Spleen (tissue), 7 donors: ENCODE results near the gene ZBTB7C.

Experiments
- POLR2A ChIP-seq, 3 donors: fragments of 450-650 bp; IDR thresholded peaks; one replicate each; pipeline ENCODE4 v1.5.1; 2017; ENCODE audit warnings: antibody characterized with exemption in 3 of 3, mild to moderate bottlenecking in 1 of 3
- POLR2AphosphoS5 ChIP-seq, 3 donors: sonication (generic); formaldehyde crosslinking; IDR thresholded peaks; one replicate each; pipeline ENCODE4 v1.5.1; 2017; ENCODE audit warnings: antibody characterized with exemption in 3 of 3
- TF ChIP-seq, protein P1 (sequence below), 11 experiments: fragments of 200-600 bp in 7 of 11; fragments of 450-650 bp in 4 of 11; sonication (generic) in 4 of 11; IDR thresholded peaks in 8 of 11; conservative IDR thresholded peaks in 3 of 11; 1 replicate in 7 of 11; 2 replicates in 4 of 11; pipeline versions ENCODE4 v1.4.0 to v1.8.0; 2016 to 2021; ENCODE audit warnings: antibody characterized with exemption in 11 of 11, inconsistent platforms in 4 of 11, mild to moderate bottlenecking in 1 of 11
- donor health status: DM: no; HTN: no; CAD: no; lungs with moderate emphysema.
- donor health status: DM: no; HTN: no; CAD: no.
- donor health status: DM: no; HTN: no; CAD: no.

DNA sequence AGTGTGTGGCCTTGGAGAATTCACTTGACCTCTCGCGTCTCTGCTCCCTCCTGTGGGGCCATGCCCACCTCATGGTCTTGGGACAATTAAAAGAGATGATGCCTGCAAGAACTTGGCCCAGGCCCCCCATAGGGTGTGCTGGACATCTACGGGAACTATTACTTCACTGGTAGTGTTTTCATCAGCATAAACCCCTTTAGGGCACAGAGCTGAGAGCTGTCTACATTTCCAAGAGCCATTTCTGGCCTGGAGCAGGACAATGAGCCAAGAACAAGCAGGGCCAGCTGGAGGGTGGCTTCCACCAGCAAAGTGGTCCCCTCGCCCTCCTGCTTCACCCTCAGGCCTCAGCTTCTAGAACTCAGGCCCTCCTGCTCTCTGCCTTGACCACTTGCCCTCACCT lies 232.3 kb downstream of the ZBTB7C start:
- TF ChIP-seq, protein P1, sequence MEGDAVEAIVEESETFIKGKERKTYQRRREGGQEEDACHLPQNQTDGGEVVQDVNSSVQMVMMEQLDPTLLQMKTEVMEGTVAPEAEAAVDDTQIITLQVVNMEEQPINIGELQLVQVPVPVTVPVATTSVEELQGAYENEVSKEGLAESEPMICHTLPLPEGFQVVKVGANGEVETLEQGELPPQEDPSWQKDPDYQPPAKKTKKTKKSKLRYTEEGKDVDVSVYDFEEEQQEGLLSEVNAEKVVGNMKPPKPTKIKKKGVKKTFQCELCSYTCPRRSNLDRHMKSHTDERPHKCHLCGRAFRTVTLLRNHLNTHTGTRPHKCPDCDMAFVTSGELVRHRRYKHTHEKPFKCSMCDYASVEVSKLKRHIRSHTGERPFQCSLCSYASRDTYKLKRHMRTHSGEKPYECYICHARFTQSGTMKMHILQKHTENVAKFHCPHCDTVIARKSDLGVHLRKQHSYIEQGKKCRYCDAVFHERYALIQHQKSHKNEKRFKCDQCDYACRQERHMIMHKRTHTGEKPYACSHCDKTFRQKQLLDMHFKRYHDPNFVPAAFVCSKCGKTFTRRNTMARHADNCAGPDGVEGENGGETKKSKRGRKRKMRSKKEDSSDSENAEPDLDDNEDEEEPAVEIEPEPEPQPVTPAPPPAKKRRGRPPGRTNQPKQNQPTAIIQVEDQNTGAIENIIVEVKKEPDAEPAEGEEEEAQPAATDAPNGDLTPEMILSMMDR (IDR thresholded peaks at IDR 0.05 in 8 of 11, conservative IDR thresholded peaks at IDR 0.05 in 3 of 11) = no peak
- TF ChIP-seq POLR2A (IDR thresholded peaks at IDR 0.05) (no peak), POLR2AphosphoS5 (IDR thresholded peaks at IDR 0.05) (no peak)
